Smooth muscle cell (in vitro differentiated cells): Measurements from ENCODE around the gene UBE2F. TPM values are rescaled to one million over a fixed set of nuclear protein-coding genes. Genes with fewer than 3 reads are reported as not detected.

ENCODE experiments used
- DNase-seq: peaks from one replicate; lab custom pipeline; 2025; ENCODE audit not compliant: unreplicated experiment; lab: John Stamatoyannopoulos, UW
- H2AFZ ChIP-seq: fragments of 200-600 bp; sonication (generic); 2 replicates; pipeline ENCODE4 v1.6.0; 2016; ENCODE audit warnings: antibody characterized with exemption, low read depth, mild to moderate bottlenecking
- H3F3A ChIP-seq: fragments of 200-600 bp; sonication (generic); 2 replicates; pipeline ENCODE4 v1.6.0; 2017; ENCODE audit warnings: antibody characterized with exemption, low read depth
- H3K27ac ChIP-seq: fragments of 200-600 bp; sonication (generic); 2 replicates; pipeline ENCODE4 v1.5.1; 2016; ENCODE audit warnings: low read depth, mild to moderate bottlenecking
- H3K27me3 ChIP-seq: fragments of 200-600 bp; sonication (generic); 2 replicates; pipeline ENCODE4 v1.6.1; 2016; ENCODE audit warnings: low read depth, mild to moderate bottlenecking
- H3K36me3 ChIP-seq: fragments of 200-600 bp; sonication (generic); 2 replicates; pipeline ENCODE4 v1.5.1; 2016; ENCODE audit warnings: low read depth
- H3K4me1 ChIP-seq: fragments of 200-600 bp; sonication (generic); 2 replicates; pipeline ENCODE4 v1.5.1; 2016; ENCODE audit warnings: low read depth
- H3K4me2 ChIP-seq: fragments of 200-600 bp; sonication (generic); 2 replicates; pipeline ENCODE4 v1.6.0; 2016; ENCODE audit warnings: mild to moderate bottlenecking
- H3K4me3 ChIP-seq: fragments of 200-600 bp; sonication (generic); 2 replicates; pipeline ENCODE4 v1.5.1; 2016; ENCODE audit warnings: mild to moderate bottlenecking
- H3K79me2 ChIP-seq: fragments of 200-600 bp; sonication (generic); 2 replicates; pipeline ENCODE4 v1.6.0; 2016; ENCODE audit warnings: low read depth, mild to moderate bottlenecking
- H3K9ac ChIP-seq: fragments of 200-600 bp; sonication (generic); 2 replicates; pipeline ENCODE4 v1.6.0; 2016; ENCODE audit warnings: low read depth
- H3K9me3 ChIP-seq: fragments of 200-600 bp; sonication (generic); replicated peaks from 2 replicates; pipeline ENCODE4 v1.5.1; 2016; ENCODE audit warnings: low read depth
- H4K20me1 ChIP-seq: fragments of 200-600 bp; sonication (generic); 2 replicates; pipeline ENCODE4 v1.6.0; 2016; ENCODE audit warnings: low read depth
- CTCF ChIP-seq: fragments of 200-600 bp; sonication (generic); IDR thresholded peaks from 2 replicates; pipeline ENCODE4 v1.5.1; 2017; ENCODE audit warnings: borderline replicate concordance, mild to moderate bottlenecking, antibody characterized with exemption; ENCODE audit not compliant: insufficient read depth, poor library complexity, severe bottlenecking
- WGBS: methylation state at CpG from one replicate; pipeline ENCODE4 v1.1.7; 2016; ENCODE audit warnings: low lambda C conversion rate; 5-methylcytosine and 5-hydroxymethylcytosine counted together
- polyA plus RNA-seq: library from polyadenylated mRNA; unstranded; fragments of >200 nt; fragmentation: Nextera tagmentation; extraction: Ambion mirVana; gene quantifications from 2 replicates; pipeline ENCODE4 v1.2.1, GENCODE V29; 2016
- total RNA-seq: library from RNA; depleted of rRNA; stranded (reverse); fragments of >200 nt; gene quantifications from 2 replicates; pipeline ENCODE4 v1.2.3, GENCODE V29; 2014

UBE2F gene
- total and polyA plus RNA-seq, 2 experiments from 2014 or later, result 52.5 to 94.8 TPM

DNA sequence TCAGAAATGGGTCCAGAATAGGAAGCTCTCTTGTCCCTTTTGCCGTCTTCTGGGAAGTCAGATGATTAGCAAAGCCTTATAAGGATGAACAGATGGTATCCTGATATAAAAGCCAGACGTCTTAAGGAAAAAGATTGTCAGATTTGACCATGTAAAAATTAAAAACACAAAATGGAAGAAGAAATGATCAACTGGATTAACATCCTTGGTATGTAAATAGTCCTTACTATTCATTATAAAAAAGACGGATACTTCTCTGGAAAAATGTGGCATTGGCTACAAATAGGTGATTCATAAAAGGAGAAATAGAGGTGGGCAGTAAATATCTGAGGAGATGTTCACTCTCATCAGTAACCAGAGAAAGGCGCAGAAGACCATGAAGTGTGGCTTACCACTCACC, 60.2 kb downstream of the UBE2F start:
- Histone ChIP-seq H3K4me2 (no peak overlapping the region), H3K4me1 (no peaks in the 10 kb centered on the region), H3K27me3 (no peaks in the 10 kb centered on the region), H3F3A (no peaks in the 10 kb centered on the region), H3K9me3 (no peaks in the 10 kb centered on the region), H3K27ac (no peak overlapping the region), H3K4me3 (no peak overlapping the region), H3K79me2 (no peaks in the 10 kb centered on the region), H4K20me1 (peaks cover 28% of the 10 kb centered on the region), H3K36me3 (peaks cover 4% of the 10 kb centered on the region), H3K9ac (no peak overlapping the region), H2AFZ (no peak overlapping the region)
- 82% methylated on average over 4 of the region's 4 CpGs for WGBS
- no peak for DNase-seq
- TF ChIP-seq CTCF, result no peak

DNA sequence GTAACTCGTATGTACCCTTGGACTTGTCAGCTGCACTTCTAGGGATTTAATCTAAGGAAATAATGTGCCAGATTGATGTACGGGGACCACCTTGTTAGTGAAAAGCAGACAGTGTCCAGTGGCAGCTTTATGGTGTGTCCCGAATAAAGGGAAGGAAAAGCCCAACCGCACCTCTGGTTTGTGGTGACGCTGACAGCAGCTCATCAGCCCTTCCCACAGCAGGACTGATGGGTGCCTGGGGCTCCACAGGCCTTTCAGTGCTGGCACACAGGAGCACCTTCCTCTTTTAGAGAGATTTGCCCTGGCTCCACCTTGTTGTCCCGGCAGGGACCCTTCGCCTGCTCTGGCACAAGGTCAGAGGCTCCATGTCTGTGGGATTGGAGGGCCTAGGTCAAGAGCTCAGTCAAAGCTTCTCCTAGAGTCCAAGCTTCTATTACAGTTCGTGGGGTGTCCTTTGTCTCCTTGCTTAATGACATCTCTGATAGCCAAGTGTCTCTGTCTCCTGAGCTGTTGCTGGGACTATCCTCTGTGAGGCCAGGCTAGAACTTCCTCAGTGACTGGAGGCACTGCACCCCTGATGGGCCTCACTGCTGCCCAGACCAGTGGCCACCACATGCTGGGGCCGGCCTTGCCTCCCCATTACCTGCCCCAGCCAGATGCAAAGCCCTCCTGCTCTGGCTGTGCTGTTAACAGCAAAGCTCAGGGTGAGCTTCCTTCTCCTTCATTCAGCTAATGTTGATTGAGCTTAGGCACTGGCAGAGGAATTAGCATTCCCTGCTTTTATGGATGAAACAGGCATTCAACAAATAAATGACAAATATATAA, 61.0 kb downstream of the UBE2F start:
- DNase-seq, result no peak
- WGBS, result 95% methylated on average over 9 of the region's 9 CpGs
- no peaks in the 10 kb centered on the region for H3K27me3 ChIP-seq
- no peaks in the 10 kb centered on the region for H3K9me3 ChIP-seq
- no peak overlapping the region for H3K4me3 ChIP-seq
- H3K4me2 ChIP-seq, result no peak overlapping the region
- no peaks in the 10 kb centered on the region for H3K79me2 ChIP-seq
- H3F3A ChIP-seq, result no peaks in the 10 kb centered on the region
- peaks cover 5% of the 10 kb centered on the region for H3K36me3 ChIP-seq
- no peak overlapping the region for H3K27ac ChIP-seq
- no peaks in the 10 kb centered on the region for H3K4me1 ChIP-seq
- TF ChIP-seq CTCF, result no peak
- no peak overlapping the region for H2AFZ ChIP-seq
- H3K9ac ChIP-seq, result no peak overlapping the region
- H4K20me1 ChIP-seq, result peaks cover 28% of the 10 kb centered on the region

DNA sequence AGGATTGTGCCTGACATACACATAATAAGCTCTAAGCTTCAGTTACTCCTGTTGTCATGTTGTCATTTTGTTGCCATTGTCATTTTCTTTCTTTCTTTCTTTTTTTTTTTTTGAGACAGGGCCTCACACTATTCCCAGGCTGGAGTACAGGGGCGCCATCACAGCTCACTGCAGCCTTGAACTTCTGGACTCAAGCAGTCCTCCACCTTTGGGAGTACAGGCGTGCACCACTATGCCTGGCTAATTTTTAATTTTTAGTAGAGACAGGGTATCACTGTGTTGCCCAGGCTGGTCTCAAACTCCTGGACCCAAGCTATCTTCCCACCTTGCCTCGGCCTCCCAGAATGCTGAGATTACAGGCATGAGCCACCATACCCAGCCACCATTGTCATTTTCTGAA, 63.0 kb downstream of the UBE2F start:
- H3K79me2 ChIP-seq, result no peaks in the 10 kb centered on the region
- no peak overlapping the region for H3K4me2 ChIP-seq
- H2AFZ ChIP-seq, result no peak overlapping the region
- no peaks in the 10 kb centered on the region for H3F3A ChIP-seq
- H3K27ac ChIP-seq, result no peak overlapping the region
- no peaks in the 10 kb centered on the region for H3K27me3 ChIP-seq
- no peaks in the 10 kb centered on the region for H3K4me1 ChIP-seq
- no peak overlapping the region for H3K9ac ChIP-seq
- WGBS, result 95% methylated on average over 3 of the region's 3 CpGs
- no peak for DNase-seq
- H3K36me3 ChIP-seq, result peaks cover 5% of the 10 kb centered on the region
- peaks cover 12% of the 10 kb centered on the region for H4K20me1 ChIP-seq
- TF ChIP-seq CTCF, result no peak
- no peaks in the 10 kb centered on the region for H3K9me3 ChIP-seq
- H3K4me3 ChIP-seq, result no peak overlapping the region
